HG03066 (cell line): ENCODE measurements around the gene PACRG.

Experiments
- ATAC-seq: cut with Tn5 transposase; IDR thresholded peaks from one replicate; pipeline ENCODE4 v1.9.1; 2021; ENCODE audit warnings: low read depth; ENCODE audit not compliant: unreplicated experiment

The PACRG gene

GRCh38 chr6:163254341-163254835 is 526.6 kb downstream of the PACRG start:
- ATAC-seq = no peak

GRCh38 chr6:163255265-163255664 is 527.5 kb downstream of the PACRG start:
- ATAC-seq = no peak

DNA sequence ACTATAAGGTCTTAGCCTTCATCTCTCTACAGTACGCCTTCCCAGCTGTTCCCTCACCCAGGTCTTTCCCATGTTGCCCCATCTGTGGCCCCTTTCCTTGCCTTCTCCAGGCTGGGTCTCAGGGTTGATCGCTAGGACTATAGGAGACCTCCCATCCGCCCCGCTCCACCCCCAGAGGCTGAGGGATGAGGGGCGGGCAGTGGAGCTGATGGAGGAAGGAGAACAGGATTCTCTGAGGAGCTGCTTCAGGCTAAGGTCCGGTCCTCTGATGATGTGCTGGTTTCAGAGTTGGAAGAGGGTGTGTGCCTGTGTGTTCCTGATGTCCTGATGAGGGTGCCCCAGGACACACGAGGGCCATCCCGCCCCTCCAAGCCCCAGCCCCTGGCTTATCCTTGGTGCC is 531.9 kb downstream of the PACRG start:
- ATAC-seq = no peak

GRCh38 chr6:163260111-163260895 is 532.5 kb downstream of the PACRG start:
- ATAC-seq = no peak

GRCh38 chr6:163260911-163261310 is 533.1 kb downstream of the PACRG start:
- ATAC-seq = no peak

DNA sequence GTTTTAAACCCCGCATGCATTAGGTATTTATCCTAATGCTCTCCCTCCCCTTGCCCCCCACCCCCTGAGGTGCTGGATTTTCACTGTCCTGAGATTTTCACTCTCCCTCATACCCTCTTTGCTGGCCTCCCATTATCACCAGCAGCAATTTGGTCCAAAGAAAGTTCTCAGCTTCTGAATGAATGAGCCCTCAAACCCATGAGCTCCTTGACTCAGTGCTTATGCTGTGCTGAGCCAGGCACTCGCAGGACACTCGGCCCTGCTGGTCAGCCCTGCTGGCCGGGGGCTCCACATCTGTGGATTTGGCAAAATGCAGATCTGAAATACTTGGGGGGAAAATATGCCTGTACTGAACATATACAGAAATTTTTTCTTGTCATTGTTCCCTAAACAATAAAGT is 533.6 kb downstream of the PACRG start:
- ATAC-seq = no peak

DNA sequence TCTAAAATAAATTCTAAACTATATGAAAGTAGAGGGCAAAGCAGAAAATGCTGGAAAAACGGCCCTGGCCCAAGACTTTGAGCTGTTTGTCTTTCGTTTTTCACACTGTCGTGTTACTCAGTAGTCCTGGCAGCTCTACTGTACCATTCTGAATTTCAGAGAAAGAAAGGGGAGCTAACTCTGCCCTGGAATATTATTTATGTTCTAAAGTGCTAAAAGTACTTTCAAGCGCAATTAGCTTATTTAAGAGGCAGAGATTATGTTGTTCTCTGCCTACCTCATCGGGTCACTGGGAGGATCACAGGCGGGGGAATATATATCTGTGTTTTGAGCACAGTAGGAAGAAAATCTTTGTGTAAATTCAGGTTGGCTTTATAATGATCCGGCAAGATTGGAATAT is 534.3 kb downstream of the PACRG start:
- ATAC-seq = no peak

GRCh38 chr6:163263196-163263595 is 535.4 kb downstream of the PACRG start:
- no peak for ATAC-seq

GRCh38 chr6:163263998-163264661 is 536.4 kb downstream of the PACRG start:
- ATAC-seq = no peak

DNA sequence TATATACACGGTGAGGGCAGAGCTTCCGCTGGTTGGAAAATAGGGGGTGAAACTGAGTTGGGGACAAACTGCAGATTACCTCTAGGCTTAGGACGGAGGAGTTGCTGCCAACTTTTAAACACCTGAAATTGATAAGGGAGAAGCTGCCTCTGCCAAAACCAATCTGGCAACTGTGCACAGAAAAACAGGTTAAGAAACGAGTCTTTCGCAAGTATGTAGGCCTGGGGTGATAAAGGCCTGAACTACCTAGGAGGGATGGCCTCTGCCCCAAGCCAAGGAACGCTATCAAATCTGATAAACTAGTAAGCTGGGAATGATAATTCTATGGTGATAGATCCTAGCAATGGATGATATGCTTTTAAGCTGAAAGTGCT is 536.9 kb downstream of the PACRG start:
- no peak for ATAC-seq

- ATAC-seq = no peak
Measured at GRCh38 chr6:163281634-163282033, 553.9 kb downstream of the PACRG start.

- ATAC-seq = no peak
Measured at GRCh38 chr6:163282672-163283071, 554.9 kb downstream of the PACRG start.

DNA sequence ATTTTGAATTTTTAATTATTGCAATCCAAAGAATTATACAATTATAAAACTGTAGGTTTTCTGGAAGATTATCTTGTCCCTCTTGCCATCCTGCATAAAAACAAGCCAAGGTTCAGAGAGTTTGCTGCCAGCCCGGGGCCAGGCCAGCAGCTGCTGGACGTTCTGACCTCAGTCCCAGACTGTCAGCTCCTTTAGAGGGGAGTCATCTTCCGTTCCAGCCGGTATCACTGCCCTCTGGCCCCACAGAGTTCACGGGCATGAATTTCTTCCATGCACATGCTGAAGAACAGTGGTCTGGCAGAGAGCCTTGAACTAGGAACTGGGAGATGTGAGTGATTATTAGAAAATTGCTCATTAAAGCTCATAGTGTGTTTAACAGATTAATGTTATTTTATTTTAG is 556.4 kb downstream of the PACRG start:
- ATAC-seq = no peak

- ATAC-seq = no peak
Measured at GRCh38 chr6:163285691-163286090, 557.9 kb downstream of the PACRG start.

GRCh38 chr6:163287626-163288025 is 559.9 kb downstream of the PACRG start:
- ATAC-seq = no peak

DNA sequence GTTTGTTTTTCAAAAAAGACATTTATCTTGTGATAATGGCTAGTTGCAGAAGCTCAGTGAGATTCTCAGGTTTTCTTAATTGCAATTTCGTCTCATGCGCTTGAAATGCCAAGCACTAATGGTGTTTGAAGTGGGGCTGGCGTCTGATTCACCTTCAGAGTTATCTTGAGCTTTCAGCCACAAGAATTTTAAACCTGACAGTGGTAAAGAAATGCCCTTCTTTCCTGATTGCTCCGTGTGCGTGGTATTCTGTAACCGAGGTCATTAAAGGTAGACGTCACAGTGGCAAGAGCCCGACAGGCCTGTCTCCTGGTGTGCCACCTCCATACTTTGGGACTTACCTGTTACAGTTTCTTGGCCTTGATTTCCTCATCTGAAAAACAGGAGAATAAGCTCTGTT is 560.3 kb downstream of the PACRG start:
- ATAC-seq = no peak

DNA sequence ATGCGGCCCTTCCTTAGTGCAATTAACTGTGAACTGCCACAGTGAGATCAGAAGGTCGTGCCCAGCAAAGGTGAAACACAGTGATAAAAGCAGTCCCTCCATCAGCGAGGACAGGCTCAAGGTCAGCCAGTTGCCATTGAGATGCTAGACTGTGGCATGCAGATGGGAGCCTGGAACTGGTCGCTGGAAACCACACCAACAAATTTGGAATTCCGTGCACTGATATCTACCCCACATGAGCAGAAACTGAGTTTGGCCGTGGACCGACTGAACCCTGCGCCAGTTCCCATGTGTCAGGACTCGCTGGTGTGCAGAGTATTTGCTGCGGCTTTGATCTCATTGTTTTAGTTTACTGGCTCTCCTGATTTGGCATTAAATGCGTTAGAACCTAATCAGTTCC is 561.1 kb downstream of the PACRG start:
- ATAC-seq = no peak

DNA sequence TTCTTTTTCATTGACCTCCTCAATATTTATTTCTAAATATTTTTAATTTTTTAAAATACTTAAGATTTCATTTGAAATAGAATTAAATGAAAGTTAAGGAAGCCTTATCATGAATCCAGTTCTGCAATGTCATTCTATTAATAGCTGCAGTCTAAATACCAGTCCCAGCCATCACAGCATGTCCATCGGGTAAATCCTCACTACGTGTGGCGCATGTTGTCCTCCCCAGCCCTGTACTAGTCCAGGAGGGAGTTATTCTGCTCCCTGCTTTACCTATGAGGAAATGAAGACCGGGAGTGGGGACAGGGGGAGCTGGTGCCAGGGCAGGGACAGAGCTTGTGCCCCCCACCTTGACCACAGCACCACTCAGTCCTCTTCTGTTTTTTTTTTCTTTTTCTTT is 561.7 kb downstream of the PACRG start:
- no peak for ATAC-seq

DNA sequence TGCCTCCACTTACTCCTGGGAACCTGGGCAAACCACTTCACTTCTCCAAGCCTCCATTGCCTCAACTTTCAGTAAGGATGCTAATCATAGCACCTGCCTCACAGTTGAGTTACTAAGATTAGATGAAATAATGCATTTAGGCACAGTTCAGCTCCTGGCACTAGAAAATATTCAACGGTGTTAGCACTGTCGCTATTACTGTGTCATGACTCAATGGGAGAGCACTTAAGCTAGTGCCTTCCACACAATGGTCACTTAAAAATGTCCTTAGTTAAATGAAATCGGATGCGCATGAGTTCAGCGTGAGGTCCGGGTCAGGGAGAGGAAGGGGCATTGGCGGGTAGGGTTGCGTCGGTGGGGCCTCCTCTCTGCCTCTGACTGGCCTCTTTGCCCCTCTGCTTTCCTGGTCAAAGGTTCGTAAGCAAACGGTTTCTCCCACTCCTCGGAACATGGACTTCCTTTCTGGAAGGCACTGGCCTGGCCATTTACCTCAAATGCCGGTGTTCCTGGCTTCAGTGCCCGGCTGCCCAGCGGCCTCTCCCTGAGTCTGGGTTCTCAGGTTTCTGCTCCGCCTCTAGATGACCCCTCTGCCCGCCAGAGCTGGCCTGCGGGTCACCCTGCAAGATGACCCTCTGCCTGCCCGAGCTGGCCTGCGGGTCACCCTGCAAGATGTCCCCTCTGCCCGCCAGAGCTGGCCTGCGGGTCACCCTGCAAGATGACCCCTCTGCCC is 562.9 kb downstream of the PACRG start:
- no peak for ATAC-seq

- no peak for ATAC-seq
Measured at GRCh38 chr6:163291622-163292021, 563.8 kb downstream of the PACRG start.

- no peak for ATAC-seq
Measured at GRCh38 chr6:163293286-163293685, 565.5 kb downstream of the PACRG start.
